Stimulated activated CD4-positive, alpha-beta T cell treated with anti-CD3 and anti-CD28 coated beads, Interleukin-15, amount 100 ng/mL, for 48 hours (primary cell): ENCODE data around the gene UQCRC2.
"Not testable (repeated sequence)": the region's sequence is repeated elsewhere in the genome, so short reads cannot be mapped to it uniquely, and the experiment has no call there.

Experiments used
- DNase-seq, 2 donors: peaks; one replicate each; pipeline ENCODE4 v3.0.0-alpha.2; 2020; ENCODE audit warnings: low read depth in 2 of 2

UQCRC2 gene

GRCh38 chr16:21952793-21953540, at the start of gene UQCRC2:
Gene UQCRC2 (plus strand): TSS chr16:21953361. CDS start chr16:21953424, 63 bp downstream.
- peak; percentile 77 to 83 for DNase-seq

- not testable (repeated sequence) for DNase-seq
Measured at GRCh38 chr16:21932650-21933049, 20.5 kb upstream of the UQCRC2 start.

GRCh38 chr16:21933316-21933715, 19.8 kb upstream of the UQCRC2 start:
- not testable (repeated sequence) for DNase-seq

GRCh38 chr16:21933790-21934189, 19.4 kb upstream of the UQCRC2 start:
- not testable (repeated sequence) for DNase-seq

- not testable (repeated sequence) for DNase-seq
Measured at GRCh38 chr16:21936216-21936615, 16.9 kb upstream of the UQCRC2 start.

GRCh38 chr16:21937336-21937829, 15.8 kb upstream of the UQCRC2 start:
- DNase-seq = no peak

GRCh38 chr16:21940570-21940969, 12.6 kb upstream of the UQCRC2 start:
- DNase-seq = no peak

GRCh38 chr16:21943571-21943970, 9.6 kb upstream of the UQCRC2 start:
- DNase-seq = no peak

- no peak for DNase-seq
Measured at GRCh38 chr16:21946889-21947635, 6.1 kb upstream of the UQCRC2 start.

- DNase-seq = no peak
Measured at GRCh38 chr16:21949713-21950260, 3.4 kb upstream of the UQCRC2 start.

GRCh38 chr16:21950782-21951521, 2.2 kb upstream of the UQCRC2 start:
- DNase-seq = no peak

GRCh38 chr16:21952040-21952792, 945 bp upstream of the UQCRC2 start:
- DNase-seq = peak; percentile 60 to 64

- no peak for DNase-seq
Measured at GRCh38 chr16:21953541-21953902, 361 bp downstream of the UQCRC2 start.

- no peak for DNase-seq
Measured at GRCh38 chr16:21957714-21958346, 4.7 kb downstream of the UQCRC2 start.

- no peak for DNase-seq
Measured at GRCh38 chr16:21959050-21959449, 5.9 kb downstream of the UQCRC2 start.

GRCh38 chr16:21962475-21962874, 9.3 kb downstream of the UQCRC2 start:
- DNase-seq = no peak

- DNase-seq = no peak
Measured at GRCh38 chr16:21963887-21964286, 10.7 kb downstream of the UQCRC2 start.

GRCh38 chr16:21964353-21964752, 11.2 kb downstream of the UQCRC2 start:
- DNase-seq = no peak

GRCh38 chr16:21971856-21972255, 18.7 kb downstream of the UQCRC2 start:
- DNase-seq = no peak

- no peak for DNase-seq
Measured at GRCh38 chr16:21973945-21974344, 20.8 kb downstream of the UQCRC2 start.

- no peak for DNase-seq
Measured at GRCh38 chr16:21980032-21980431, 26.9 kb downstream of the UQCRC2 start.
